GM18520 (cell line): ENCODE data around the gene MSRB2.
A peak's percentile ranks its signal among the peaks of the same experiment; 100 is the strongest.
"Not testable (repeated sequence)": the region's sequence is repeated elsewhere in the genome, so short reads cannot be mapped to it uniquely, and the experiment has no call there.

ENCODE experiments used
- ATAC-seq: cut with Tn5 transposase; IDR thresholded peaks from one replicate; pipeline ENCODE4 v1.9.1; 2021; ENCODE audit not compliant: unreplicated experiment

Gene MSRB2

DNA sequence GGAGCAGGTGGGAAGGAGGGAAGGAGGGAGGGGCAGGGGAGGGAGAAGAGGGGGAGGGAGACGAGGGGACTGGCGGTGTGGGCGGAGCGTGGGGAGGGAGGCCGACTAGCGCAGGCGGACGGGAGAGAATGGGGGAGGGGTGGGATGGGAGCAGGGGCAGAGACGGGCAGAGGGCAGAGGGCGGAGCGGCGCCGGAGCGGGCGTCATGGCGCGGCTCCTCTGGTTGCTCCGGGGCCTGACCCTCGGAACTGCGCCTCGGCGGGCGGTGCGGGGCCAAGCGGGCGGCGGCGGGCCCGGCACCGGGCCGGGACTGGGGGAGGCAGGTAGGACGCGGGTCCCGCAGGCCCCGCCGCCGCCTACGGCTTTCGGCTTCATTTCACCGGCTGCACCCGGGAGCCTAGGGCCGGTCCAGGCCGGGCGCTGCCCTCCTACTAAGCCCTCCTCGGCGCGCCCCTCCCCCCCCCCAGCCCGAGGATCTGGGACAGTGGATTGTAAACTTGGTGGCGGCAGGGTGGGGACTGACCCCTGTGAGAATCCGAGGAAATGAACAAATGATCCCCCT is at the start of gene MSRB2:
TSS of gene MSRB2 (plus strand) at position 176 of the 562 bp plus-strand sequence. CDS start at position 206, 30 bp downstream.
- ATAC-seq: peak; percentile 73

DNA sequence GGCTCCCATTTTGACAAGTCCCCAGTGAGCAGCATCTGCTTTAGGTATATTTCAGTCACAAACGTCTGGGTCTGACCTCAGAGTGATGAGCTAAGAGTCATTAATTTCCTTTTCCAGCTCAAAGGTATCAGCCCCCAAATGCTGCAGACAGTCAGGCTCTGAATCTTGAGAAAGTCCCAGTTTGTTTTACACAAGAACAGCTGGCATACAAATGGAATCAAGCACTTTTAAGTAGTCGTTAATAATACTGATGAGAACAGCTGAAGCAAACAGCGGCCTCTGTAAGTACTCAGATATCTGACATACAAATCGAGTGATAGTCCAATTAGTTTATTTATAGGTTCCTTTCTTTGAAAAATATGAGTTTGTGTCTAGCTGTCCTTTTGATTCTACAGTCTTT is 49.4 kb upstream of the MSRB2 start:
- ATAC-seq: no peak

DNA sequence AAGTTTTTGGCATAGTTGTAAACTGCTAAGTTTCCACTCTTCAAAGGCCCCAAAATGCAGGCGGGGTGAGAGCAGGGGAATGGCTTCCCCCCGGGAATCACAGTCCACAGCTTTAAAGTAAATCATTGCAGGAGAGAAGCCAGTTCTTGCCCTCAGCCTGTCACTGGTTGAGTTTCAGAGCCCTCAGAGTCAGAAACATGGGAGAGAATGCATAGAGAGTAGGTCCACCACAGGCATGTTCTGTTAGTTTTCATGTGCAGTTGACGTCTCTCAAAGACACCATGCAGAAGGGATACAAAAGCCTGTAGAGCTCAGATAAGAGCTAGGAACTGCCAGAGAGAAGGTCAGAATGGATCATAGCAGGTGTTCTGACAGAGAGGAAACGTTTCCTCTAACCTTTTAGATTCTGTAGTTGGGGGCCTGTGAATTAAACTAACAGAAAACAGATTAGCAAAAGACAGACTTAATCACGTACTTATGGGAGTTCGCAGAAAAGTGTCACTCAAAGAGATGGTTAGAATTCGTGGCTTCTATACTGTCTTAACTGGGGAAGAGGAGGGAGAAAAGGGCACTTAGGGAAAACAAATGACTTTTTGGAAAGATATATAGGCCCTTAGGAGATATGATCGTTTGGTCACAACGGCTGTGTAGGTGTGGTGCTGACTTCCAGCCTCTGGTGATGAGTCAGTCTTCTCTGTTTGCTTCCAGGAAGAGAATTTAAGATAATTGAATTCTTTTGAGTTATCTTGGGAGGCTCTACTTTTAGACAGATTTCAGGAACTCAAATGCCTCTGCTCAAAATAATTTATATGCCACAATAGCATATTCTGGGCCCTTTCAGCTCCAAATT is 48.0 kb upstream of the MSRB2 start:
- ATAC-seq: no peak

DNA sequence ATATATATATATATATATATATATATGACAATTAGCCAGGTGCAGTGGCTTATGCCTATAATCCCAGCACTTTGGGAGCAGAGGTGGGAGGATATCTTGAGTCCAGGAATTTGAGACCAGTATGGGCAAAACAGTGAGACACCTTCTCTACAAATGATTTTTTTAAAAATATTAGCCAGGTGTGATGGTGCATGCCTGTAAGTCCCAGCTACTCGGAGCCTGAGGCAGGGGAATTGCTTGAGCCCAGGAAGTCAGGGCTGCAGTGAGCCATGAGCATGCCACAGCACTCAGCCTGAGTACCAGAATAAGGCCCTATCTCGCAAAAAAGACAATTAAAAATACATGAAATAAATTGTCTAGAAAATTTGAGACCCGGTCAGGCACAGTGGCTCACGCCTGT is 47.2 kb upstream of the MSRB2 start:
- ATAC-seq: no peak

DNA sequence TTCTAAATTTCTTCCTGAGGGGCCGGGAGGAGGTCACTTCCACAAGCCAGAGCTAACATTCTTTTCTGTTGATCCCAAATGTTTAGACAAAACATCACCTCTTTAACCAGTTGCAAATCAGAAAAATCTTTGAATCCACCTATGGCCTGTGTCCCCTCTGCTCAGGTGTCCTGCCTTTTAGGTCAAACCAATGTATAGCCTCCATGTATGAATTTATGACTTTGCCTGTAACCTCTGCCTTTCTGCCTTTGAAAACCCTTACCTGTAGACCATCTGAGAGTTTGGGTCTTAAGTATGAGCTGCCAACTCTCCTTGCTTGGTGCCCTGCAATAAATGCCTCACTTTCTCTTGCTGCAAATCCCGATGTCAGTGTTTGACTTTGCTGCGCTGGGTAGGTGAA is 44.1 kb upstream of the MSRB2 start:
- ATAC-seq: no peak

DNA sequence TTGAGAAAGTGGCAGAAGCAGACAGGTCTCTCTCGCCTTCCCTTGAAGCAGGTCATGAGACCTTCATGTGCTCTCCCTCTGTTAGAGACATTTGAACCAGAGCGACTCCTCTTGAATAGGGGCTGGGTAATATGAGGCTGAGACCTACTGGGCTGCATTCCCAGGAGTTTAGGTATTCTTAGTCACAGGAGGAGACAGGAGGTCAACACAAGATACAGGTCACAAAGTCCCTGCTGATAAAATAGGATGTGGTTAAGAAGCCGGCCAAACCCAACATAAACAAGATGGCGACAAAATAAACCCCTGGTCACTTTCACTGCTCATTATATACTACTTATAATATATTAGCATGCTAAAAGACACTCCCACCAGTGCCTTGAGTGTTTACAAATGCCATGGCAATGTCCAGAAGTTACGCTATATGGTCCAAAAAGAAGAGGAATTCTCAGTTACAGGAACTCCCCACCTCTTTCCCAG is 43.5 kb upstream of the MSRB2 start:
- ATAC-seq: no peak

DNA sequence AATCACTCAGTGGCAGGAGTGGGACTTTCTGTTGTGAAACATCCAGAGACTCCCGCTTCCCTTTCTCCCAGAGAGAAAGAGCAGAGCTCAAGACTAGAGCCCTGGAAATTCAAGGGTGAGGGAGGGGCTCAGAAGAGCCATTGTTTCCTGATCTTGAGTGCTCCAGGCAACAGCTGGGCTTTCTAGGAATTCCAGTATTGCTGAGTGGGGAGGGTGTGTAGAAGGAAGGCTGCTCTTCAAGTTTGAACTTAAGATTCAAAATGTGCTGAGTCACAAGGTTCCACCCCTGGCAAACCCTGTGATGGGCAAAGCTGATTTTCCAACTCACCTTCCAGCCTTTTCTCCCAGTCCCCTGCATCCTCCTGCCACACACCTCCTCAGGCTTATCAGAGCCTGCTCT is 42.3 kb upstream of the MSRB2 start:
- ATAC-seq: no peak

DNA sequence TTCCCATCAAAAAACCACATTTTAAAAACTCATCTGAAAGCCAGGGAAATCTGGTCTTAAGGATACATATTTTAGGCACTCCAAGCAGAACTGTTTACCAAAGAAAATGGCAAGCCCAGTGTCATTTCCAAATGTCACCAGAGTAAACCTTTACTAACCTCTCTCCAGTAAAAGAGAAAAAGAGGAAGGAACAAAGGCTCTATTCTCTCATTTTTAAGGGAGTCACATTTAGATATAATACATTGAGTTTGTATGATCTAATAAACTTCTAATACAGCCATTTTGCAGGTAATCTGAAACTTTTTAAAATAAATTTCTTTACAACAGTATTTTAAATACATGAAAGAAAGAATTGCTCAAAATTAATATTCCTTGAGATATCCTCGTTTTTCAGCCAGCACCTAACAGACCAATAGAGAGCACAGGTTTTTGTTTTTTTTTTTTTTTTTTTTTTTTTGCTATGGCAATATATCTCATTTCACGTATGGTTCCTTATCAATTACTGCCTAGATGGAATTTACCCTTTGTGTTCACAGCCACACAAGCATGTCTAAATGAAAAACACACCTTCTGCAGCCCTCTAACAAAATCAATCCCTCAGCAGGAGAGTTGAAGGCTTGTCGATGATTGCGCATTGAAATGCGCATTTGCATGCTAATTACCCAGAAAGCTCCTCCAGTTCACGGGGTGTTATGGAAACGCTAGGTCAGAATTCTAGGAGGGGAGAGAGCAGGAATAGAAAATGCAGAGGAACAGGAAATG is 39.8 kb upstream of the MSRB2 start:
- no peak for ATAC-seq

DNA sequence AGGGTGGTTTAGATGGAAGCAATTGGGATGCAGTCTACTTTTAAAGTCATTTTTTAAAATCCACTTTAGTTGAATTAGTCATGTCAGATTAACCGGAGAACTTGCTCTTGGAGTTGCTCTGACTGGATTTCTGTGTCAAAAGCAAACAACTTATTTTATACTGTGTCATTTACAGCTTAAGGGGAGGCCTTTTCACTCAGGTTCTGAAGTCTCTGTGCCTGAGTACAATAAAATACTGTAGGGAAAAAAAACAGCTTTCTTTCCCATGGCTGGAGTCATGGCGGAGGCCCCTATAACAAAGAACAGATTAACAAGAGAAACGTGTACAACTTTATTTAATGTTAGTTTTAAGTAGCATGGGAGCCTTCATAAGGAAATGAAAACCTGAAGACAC is 39.2 kb upstream of the MSRB2 start:
- no peak for ATAC-seq

DNA sequence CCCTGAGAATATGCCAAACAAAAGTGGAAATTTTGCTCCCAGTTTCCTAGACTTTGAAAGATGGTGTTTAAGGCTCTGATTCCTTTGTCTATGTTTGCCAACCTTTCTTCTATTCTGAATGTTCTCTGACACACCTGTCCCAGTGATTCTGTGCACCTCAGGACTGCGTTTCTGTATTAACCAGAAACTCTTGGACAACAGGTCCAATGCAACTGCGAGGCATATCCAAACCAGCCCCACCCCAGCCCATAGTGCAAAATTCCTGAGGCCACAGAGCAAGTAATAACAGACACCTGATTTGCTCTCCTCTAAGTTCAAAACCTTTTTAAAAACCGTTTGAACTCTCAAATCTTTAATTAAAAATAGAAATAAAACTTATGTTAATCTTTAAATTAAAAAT is 37.0 kb upstream of the MSRB2 start:
- no peak for ATAC-seq

DNA sequence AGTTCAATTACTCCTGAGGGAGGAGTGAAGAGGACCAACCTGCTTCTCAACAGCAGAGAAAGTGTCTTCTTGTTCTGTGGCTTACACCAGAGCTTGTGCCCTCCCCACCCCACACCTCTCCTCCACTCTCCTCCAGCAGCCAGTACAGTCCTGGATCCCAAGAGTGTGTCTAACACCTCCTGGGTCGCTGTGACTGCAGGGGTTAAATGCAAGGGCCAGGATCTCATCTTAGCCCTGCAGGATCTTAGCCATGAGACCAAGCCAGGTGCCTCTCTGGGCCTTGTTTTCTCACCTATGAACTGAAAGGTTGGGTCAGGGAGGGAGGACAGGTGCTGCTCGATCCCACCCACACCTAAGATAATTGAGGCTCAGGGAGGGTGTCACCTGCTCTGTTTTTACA is 34.5 kb upstream of the MSRB2 start:
- ATAC-seq: no peak

DNA sequence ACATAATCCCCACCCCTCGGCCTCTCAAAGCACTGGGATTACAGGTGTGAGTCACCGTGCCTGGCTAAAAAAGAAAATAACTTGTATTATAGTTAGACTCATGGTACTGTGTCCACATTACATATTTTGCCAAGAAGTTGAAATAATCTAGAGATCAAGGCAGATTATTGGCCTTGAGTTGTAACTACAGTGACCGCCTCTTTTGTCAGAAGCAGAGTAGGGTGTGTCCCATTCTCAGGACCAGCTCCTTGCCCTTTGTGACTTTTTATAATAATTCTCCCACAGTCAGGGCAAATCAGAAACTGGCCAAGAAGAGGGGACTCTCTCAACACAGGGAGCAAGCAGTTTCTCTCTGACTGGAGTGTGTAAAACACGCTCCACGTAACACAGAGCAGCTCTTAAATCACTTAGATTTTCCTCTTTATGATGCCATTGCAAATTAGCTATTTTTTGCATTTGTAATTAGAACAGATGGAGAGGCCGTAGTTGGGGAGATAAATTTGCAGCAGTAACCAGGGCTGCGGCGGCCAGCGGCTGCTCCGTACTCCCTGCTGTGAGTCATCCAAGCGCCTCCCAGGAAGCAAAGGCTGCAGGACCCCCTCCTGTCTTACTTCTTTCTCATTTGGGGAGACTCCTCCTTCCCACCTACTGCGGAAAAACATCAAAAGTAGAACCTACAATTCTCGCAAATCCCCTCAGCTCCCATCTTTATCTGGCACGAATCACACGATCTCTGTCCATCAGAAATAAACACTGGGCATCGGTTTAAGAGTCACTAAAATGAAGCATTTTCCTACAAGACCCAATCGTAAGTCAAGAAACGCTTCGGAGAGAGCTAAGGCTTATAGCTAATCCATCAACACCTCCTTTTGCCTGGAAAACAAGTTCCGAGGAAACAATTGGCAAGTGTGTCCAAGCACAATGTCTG is 32.1 kb upstream of the MSRB2 start:
- no peak for ATAC-seq

DNA sequence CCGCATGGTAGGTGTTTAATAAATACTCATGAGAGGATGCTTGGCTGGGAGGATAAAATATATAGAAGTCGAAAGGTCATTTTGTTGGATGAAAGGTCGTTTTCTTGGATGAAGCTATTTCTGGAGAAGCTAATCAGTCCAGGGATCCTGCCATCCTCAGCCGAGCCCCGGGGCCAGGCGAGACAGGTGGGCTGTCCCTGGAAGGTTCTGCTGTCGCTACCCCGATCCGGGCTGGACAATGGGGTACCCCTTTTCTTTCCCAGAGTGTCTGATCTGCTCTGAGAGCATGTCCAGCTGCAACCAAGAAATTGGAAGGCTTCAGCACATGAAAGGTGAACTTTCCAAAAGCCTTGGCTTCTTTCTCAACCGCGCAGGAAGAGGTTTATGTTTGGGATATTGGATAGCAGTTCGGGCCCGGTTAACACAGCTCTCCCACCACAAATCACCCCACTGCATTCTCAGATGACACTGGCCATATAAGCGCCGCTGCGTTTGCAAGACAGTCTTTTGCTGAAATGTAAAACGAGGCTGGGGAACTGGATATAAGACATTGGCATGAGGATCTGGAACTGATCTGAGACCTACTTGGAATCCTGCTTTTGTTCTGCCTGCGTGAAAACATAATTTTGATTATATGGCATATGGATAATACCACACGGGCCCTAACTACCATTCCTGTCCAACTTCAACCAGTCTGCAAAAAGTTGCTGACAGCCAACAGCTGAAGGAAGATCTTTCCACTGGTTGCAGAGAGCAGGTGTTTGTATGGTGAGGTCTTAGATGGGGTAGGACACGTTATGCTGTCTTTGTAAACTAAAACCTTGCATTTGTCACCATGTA is 31.2 kb upstream of the MSRB2 start:
- ATAC-seq: no peak

DNA sequence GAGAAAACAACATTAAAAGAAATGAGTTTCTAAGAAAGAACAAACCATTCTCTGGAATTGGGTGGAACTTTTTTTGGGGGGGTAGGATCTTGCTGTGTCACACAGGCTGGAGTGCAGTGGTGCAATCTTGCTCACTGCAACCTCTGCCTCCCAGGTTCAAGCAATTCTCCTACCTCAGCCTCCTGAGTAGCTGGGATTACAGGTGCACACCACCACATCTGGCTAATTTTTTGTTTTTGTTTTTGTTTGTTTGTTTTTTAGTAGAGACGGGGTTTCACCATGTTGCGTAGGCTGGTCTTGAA is 30.6 kb upstream of the MSRB2 start:
- ATAC-seq: not testable (repeated sequence)

DNA sequence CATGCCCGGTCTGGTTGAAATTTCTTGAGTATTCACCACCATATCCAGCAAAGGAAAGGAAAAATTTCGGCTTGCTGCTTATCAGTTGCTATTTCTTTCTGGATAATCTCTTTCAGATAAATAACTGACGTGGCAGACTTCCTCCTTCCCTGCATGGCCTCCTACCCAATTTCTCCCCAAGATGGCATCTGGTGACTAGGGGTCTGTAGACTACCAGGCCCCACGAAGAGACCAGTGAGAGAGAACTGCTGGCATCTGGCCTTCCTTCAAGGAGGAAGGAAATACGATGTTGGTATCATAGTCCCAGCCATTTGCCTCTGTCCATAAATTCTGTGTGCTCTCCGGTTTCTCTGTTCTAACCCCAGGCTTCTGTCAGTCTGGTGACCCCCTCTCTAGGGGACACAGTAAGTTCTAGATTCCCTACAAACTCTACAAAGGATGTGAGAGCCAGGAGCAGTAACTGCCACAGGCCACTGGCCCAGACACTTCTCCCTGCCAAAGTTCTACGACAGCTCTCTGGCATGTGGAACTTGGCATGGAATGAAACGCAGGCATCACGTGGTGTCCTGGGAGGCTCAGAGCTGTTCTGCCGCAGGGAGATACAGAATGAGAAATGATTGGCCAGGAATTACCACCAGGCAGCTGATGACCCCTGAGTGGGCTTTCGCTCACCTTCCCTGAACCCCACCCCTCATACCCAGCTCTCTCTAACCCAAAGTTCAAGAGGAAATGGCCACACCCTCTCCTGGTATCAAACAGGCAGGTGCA is 30.0 kb upstream of the MSRB2 start:
- ATAC-seq: no peak

DNA sequence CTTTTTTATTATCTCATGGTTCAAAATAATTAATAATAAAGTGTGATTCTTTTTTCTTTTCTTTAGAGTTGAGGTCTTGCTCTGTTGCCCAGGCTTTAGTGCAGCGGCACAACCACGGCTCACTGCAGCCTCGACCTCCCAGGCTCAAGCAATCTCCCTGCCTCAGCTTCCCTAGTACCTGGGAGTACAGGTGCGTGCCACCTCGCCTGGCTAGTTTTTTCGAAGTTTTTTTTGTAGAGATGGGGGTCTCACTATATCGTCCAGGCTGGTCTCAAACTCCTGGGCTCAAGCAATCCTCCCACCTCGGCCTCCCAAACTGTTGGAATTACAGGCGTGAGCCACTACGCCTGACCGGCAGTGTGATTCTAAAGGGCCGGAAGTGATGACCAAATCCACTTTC is 28.0 kb upstream of the MSRB2 start:
- ATAC-seq: no peak

DNA sequence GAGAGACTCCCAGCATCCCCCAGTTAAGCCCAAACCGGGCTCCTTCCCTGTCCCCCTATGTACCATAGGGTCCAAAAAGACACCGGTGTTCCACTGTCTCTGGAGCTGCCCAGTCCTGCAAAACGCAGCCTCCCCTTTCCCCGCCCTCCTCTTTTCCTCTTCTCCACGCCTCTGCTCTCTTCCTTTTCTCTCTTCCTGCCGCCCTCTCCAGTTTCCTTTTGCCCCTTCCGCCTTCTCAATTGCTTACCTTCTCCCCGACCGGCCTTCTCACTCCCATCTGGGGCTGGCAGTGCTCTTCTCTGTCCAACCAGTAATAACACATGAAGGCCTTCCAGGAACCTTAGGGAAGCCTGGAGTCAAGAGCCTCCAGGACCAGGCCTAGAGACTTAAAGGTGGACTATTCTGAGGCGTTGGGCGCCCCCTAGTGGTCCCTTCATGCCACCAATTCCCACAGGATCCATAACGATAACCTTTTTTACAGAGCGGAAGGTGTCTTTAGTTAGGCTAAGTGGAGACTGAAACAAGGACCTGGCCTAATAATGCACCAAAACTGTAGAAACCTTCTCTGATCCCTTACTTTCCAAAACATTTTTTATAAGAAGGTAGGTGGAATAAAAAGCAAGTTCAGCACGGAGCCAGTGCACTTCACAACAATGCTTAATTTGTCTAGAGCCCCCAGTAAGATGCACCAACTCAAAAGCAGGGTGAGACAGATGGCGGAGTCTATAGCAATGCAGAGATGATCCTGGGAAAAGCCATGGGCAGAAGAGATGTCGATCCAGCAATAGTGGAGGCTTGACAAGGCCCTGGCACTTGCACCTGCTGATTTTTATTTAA is 27.2 kb upstream of the MSRB2 start:
- ATAC-seq: no peak

DNA sequence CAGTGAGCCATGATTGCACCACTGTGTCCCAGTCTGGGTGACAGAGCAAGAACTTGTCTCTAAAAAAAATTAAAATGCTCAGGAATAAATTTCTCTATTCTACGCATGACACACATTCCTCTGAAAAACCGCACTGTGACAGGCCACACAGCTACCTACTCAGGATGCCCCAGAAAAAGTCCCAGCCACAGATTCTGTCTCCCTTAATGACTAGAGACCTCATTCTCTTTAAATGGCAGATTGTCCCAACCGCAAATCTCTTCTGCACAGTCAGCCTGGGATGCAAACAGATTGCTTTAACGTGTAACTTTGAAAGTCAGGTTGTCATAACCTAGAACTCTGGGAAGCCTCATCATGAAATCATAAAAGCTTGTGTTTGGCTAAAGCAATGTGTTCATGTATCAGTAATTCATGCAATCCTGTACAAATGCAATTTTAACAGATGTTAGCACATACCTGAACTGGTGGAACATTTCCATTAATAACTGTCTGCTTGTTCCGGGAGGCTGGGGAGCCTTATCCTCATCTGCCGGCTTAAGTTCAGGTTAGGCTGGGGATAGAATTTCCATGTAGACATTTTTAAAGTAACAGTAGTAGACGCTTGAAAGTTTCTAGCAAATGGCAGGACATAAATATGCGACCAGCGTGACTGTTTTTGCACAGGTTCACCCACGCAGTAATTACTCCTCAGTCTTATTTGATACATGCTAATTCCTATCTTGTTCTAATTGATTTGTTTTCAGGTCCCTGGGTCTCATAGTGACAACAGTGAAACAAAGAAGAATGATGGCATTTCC is 26.2 kb upstream of the MSRB2 start:
- ATAC-seq: no peak
